Measurements from ENCODE around the gene POLR3H. TPM values are rescaled to one million over a fixed set of nuclear protein-coding genes. Genes with fewer than 3 reads are reported as not detected.
"Not testable (repeated sequence)": the region's sequence is repeated elsewhere in the genome, so short reads cannot be mapped to it uniquely, and the experiment has no call there.

POLR3H gene
- total RNA-seq, 1 donor from 2014 or later = 39.0 TPM

DNA sequence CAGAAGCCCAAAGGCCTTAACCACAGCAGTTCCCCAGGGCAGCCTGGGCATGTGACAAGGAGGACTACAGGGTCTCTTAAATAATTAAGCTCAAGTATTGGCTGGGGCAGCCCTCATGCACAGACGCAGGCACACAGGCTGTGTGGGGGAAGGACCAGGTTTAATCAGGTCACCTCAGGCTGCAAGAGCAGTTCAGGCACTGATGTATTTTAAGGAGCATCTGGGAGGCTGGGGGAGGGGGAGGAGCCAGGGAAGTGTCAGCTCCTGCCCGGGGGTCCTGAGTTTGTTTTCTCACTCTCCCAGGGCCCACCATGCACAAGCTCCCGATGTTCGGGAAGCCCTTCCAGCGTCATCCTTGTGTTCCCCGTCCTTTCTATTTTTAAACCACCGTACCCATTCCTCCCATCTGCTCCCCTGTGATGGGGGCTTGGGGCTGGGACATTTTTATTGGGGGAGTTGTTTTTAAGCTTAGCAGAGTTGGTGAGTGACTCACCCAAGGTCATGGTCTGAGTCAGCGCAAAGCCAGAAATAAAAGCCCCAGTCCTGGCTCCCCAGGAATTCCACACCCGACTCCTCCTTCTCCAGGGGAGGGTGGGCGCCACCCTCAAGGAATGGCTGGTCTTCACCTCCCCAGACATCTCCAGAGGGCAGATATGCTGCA, 18.9 kb upstream of the POLR3H start:
- no peak for ATAC-seq
- DNase-seq = no peak
- Histone ChIP-seq H3K27ac (no peak overlapping the region), H3K27me3 (ENCODE audit: low read depth) (no peaks in the 10 kb centered on the region), H3K36me3 (no peaks in the 10 kb centered on the region), H3K4me3 (no peak overlapping the region), H3K9me3 (no peaks in the 10 kb centered on the region), H3K4me1 (no peaks in the 10 kb centered on the region)
- TF ChIP-seq, protein P1, sequence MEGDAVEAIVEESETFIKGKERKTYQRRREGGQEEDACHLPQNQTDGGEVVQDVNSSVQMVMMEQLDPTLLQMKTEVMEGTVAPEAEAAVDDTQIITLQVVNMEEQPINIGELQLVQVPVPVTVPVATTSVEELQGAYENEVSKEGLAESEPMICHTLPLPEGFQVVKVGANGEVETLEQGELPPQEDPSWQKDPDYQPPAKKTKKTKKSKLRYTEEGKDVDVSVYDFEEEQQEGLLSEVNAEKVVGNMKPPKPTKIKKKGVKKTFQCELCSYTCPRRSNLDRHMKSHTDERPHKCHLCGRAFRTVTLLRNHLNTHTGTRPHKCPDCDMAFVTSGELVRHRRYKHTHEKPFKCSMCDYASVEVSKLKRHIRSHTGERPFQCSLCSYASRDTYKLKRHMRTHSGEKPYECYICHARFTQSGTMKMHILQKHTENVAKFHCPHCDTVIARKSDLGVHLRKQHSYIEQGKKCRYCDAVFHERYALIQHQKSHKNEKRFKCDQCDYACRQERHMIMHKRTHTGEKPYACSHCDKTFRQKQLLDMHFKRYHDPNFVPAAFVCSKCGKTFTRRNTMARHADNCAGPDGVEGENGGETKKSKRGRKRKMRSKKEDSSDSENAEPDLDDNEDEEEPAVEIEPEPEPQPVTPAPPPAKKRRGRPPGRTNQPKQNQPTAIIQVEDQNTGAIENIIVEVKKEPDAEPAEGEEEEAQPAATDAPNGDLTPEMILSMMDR (IDR thresholded peaks at IDR 0.05) = no peak
- intact Hi-C loops (cut with DNase I) = no loop called here

DNA sequence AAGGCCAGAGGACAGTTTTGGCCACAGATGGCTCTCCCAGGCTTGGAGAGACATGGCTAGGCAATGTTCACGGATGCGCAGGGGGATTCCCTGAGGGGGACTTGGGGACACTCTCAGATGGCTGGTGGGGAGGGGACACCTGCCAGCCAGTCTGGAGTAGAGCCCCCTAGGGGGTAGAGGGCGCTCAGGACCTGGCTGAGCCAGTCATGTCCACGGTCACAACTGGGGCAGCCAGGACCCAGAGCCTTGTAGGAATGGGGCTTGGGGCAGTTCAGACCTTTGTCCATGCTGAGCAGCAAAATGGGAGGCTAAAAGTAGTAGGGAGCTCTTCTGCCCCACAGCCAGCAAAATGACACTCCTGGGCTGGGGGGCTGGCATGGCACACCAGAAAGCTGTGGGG, 18.2 kb upstream of the POLR3H start:
- no peak overlapping the region for H3K27ac ChIP-seq
- no peak for DNase-seq
- no peak for ATAC-seq
- H3K27me3 ChIP-seq (ENCODE audit: low read depth) = no peaks in the 10 kb centered on the region
- H3K4me1 ChIP-seq = peaks cover 5% of the 10 kb centered on the region
- H3K4me3 ChIP-seq = no peak overlapping the region
- intact Hi-C loops (cut with DNase I) = no loop called here
- H3K9me3 ChIP-seq = no peaks in the 10 kb centered on the region
- TF ChIP-seq, protein P1 (IDR thresholded peaks at IDR 0.05) = no peak
- H3K36me3 ChIP-seq = no peaks in the 10 kb centered on the region

DNA sequence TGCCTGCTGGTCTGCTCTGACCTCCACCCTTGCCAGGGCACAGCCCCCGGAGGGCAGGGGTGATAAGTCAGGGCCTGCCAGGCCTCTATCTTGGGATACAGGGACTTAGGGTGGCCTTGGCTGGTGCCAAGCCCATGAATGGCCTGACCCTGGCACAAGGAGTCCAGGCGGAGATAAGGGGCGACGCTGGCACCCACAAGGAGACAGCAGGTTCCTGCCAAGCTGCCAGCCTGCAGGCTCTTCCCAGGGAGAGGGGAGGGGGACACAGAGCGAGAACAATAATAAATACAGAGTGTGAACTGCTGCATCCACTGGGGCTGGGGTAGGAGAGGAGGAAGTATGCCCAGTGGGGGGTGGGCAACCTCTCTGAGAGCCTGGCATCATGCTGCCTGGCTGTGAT, 17.5 kb upstream of the POLR3H start:
- Histone ChIP-seq H3K27me3 (ENCODE audit: low read depth) (no peaks in the 10 kb centered on the region), H3K27ac (no peak overlapping the region), H3K4me3 (peak overlapping the region; percentile 43), H3K36me3 (no peaks in the 10 kb centered on the region), H3K9me3 (no peaks in the 10 kb centered on the region), H3K4me1 (peaks cover 12% of the 10 kb centered on the region)
- TF ChIP-seq, protein P1 (IDR thresholded peaks at IDR 0.05) = no peak
- intact Hi-C loops (cut with DNase I) = no loop called here
- DNase-seq (no peak), ATAC-seq (no peak)

DNA sequence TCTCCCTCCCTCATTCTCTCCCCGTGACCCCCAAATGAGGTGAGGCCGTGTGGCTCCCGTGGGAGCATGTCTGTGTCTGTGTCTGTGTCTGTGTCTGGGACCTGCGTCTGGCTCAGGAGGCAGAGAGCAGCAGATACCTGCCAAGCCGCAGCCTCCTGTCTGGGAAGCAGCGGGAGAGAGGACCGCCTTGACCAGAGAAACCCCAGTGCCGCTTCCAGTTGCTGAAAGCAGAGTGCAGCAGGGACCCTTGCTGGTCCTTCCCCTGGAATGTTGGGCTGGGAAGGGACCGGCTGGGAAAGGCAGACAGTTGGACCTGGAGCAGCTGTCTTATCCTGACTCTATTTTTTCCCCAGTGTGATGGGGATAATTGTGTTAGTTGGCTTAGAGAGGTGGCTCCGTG, 17.1 kb upstream of the POLR3H start:
- no peaks in the 10 kb centered on the region for H3K9me3 ChIP-seq
- no peak for ATAC-seq

DNA sequence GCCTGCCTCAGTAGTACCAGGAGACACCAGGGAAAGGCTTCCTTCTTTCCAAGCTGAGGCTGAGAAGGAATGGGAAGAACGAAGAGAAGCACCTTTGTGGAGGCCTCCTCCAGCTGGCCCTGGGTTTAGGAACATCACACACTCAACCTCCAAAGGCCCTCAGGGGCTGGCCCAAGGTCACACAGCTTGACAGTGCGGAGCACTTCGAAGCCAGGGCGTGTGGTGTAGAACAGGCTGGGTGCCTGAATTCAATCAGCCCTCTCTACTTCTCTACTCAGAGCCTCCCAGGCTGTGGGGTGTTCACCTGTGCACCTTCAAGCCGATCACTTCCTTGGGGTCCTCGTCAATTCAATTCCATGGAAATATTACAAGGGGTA, 15.8 kb upstream of the POLR3H start:
- no peak for DNase-seq
- Histone ChIP-seq H3K27ac (peak overlapping the region; percentile 60), H3K4me1 (peaks cover 24% of the 10 kb centered on the region), H3K9me3 (no peaks in the 10 kb centered on the region), H3K27me3 (ENCODE audit: low read depth) (no peaks in the 10 kb centered on the region), H3K4me3 (peak overlapping the region; percentile 43), H3K36me3 (no peaks in the 10 kb centered on the region)
- intact Hi-C loops (cut with DNase I) = no loop called here
- TF ChIP-seq, protein P1 (IDR thresholded peaks at IDR 0.05) = no peak
- no peak for ATAC-seq

More for the DNA sequence above, 17.1 kb upstream of the POLR3H start:
- peak overlapping the region; percentile 43 for H3K4me3 ChIP-seq
- TF ChIP-seq, protein P1 (IDR thresholded peaks at IDR 0.05) = no peak
- H3K4me1 ChIP-seq = peaks cover 16% of the 10 kb centered on the region
- no peaks in the 10 kb centered on the region for H3K36me3 ChIP-seq
- no peak for DNase-seq
- intact Hi-C loops (cut with DNase I) = no loop called here
- no peaks in the 10 kb centered on the region for H3K27me3 ChIP-seq (ENCODE audit: low read depth)
- peak overlapping the region; percentile 60 for H3K27ac ChIP-seq

DNA sequence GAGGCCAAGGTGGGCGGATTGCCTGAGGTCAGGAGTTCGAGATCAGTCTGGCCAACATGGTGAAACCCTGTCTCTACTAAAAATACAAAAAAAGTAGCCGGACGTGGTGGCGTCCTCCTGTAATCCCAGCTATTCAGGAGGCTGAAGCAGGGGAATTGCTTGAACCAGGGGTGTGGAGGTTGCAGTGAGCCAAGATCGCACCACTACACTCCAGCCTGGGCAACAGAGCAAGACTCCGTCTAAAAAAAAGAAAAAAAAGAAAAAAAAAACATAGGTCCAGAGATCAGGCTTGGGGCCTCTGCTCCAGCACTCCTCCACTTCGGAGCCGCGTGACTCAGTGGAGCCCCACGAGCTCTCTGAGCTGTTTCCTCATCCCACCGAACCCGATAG, 14.0 kb upstream of the POLR3H start:
- DNase-seq; ATAC-seq; H3K9me3 ChIP-seq; H3K4me3 ChIP-seq; intact Hi-C loops (cut with DNase I); H3K36me3 ChIP-seq; H3K27me3 ChIP-seq (ENCODE audit: low read depth): not testable (repeated sequence)
- H3K27ac ChIP-seq = peak overlapping the region; percentile 68
- H3K4me1 ChIP-seq = peaks cover 25% of the 10 kb centered on the region
